K562 (cell line): Measurements from ENCODE around the gene SH2D3A. TPM values are rescaled to one million over a fixed set of nuclear protein-coding genes. Genes with fewer than 3 reads are reported as not detected.

Experiments used
- ATAC-seq: fragments of 200-7000 bp; cut with Tn5 transposase; 3 replicates; pipeline ENCODE4 v1.9.1; 2020; ENCODE audit warnings: moderate library complexity
- BruUV-seq: library from RNA; stranded (reverse); fragments of 400-500 nt; replicated peaks from 2 replicates; lab custom pipeline; 2021; lab: Mats Ljungman, UMichigan
- CTCF ChIA-PET: fragments of 300-600 bp; formaldehyde crosslinking; extraction: SDS; loops from one replicate; lab custom pipeline; 2021; ENCODE audit warnings: low intra/inter-chr PET ratio; lab: Yijun Ruan, JAX
- POLR2A ChIA-PET: fragments of 300-600, 350-650 bp; sonication (Branson Sonifier 250); formaldehyde crosslinking; extraction: SDS; loops from one replicate; lab custom pipeline; 2021; ENCODE audit warnings: antibody characterized with exemption, inconsistent platforms; lab: Yijun Ruan, JAX
- DNase-seq, 4 experiments: peaks; one replicate each; pipeline versions ENCODE4 v3.0.0 to v3.0.0-alpha.2; 2011 to 2018; ENCODE audit warnings: low spot score in 3 of 4, mixed read lengths in 3 of 4; ENCODE audit errors: extremely low read depth in 1 of 4
- FAIRE-seq: peaks from 2 replicates; lab custom pipeline; 2011; peaks lifted over from hg19 to GRCh38; lab: Jason Lieb, UNC
- H2AFZ ChIP-seq: 2 replicates; pipeline ENCODE4 v1.6.0; 2011; ENCODE audit warnings: low read depth, low read length, control low read depth, inconsistent platforms
- H3K27ac ChIP-seq: fragments of 200-600 bp; 3 replicates; pipeline ENCODE4 v1.8.0; 2011; ENCODE audit warnings: low read depth, mild to moderate bottlenecking, control low read depth, inconsistent platforms, low read length, moderate library complexity, mixed read lengths; ENCODE audit errors: extremely low read depth
- H3K27me3 ChIP-seq, 2 experiments: fragments of 300-600 bp in 1 of 2; 2 replicates in 1 of 2; 3 replicates in 1 of 2; pipeline versions ENCODE4 v1.6.0 to v1.8.0; 2011; ENCODE audit warnings: inconsistent platforms in 2 of 2, low read length in 2 of 2, mild to moderate bottlenecking in 1 of 2, mixed read lengths in 1 of 2, moderate library complexity in 1 of 2; ENCODE audit not compliant: control insufficient read depth in 2 of 2, insufficient read depth in 2 of 2
- H3K36me3 ChIP-seq: fragments of 300-600 bp; 3 replicates; pipeline ENCODE4 v1.8.0; 2011; ENCODE audit warnings: mild to moderate bottlenecking, low read length, inconsistent platforms; ENCODE audit not compliant: control insufficient read depth, insufficient read depth
- H3K4me1 ChIP-seq, 2 experiments: fragments of 200-600 bp in 1 of 2; replicated peaks in 1 of 2; 2 replicates in 1 of 2; 3 replicates in 1 of 2; pipeline versions ENCODE4 v1.5.1 to v1.8.0; 2011; ENCODE audit warnings: inconsistent platforms in 2 of 2, low read length in 2 of 2, mild to moderate bottlenecking in 1 of 2, mixed read lengths in 1 of 2, moderate library complexity in 1 of 2; ENCODE audit not compliant: control insufficient read depth in 2 of 2, insufficient read depth in 2 of 2
- H3K4me2 ChIP-seq: 2 replicates; pipeline ENCODE4 v1.6.1; 2011; ENCODE audit warnings: low read length, control low read depth, inconsistent platforms, mixed read lengths; ENCODE audit not compliant: insufficient read depth
- H3K4me3 ChIP-seq: fragments of 200-600 bp; sonication (generic), shearing (Covaris generic); 2 replicates; pipeline ENCODE4 v1.5.1; 2016; ENCODE audit warnings: control low read depth, inconsistent platforms
- H3K79me2 ChIP-seq: fragments of 200-600 bp; 3 replicates; pipeline ENCODE4 v1.8.0; 2011; ENCODE audit warnings: low read length, inconsistent platforms; ENCODE audit not compliant: control insufficient read depth, insufficient read depth
- H3K9ac ChIP-seq, 2 experiments: 2 replicates each; pipeline versions ENCODE4 v1.6.0 to v1.6.1; 2011; ENCODE audit warnings: low read depth in 2 of 2, low read length in 2 of 2, control low read depth in 1 of 2, inconsistent platforms in 1 of 2, mild to moderate bottlenecking in 1 of 2, mixed read lengths in 1 of 2; ENCODE audit not compliant: insufficient read depth in 1 of 2
- H3K9me1 ChIP-seq: one replicate; pipeline ENCODE4 v1.6.0; 2011; ENCODE audit warnings: inconsistent platforms, mild to moderate bottlenecking, low read length, moderate library complexity; ENCODE audit not compliant: control insufficient read depth, insufficient read depth
- H3K9me3 ChIP-seq: replicated peaks from 2 replicates; pipeline ENCODE4 v1.5.1; 2011; ENCODE audit warnings: low read depth, low read length, inconsistent platforms; ENCODE audit not compliant: control insufficient read depth, insufficient read depth
- H4K20me1 ChIP-seq: replicated peaks from 2 replicates; pipeline ENCODE4 v1.6.1; 2011; ENCODE audit warnings: low read length, inconsistent platforms, mixed read lengths; ENCODE audit not compliant: control insufficient read depth, insufficient read depth
- HDAC6 ChIP-seq: IDR thresholded peaks from 2 replicates; pipeline ENCODE4 v1.6.1; 2012; ENCODE audit warnings: low read depth, mild to moderate bottlenecking, control low read depth, inconsistent platforms, low read length, moderate library complexity
- HIVEP1 ChIP-seq: fragments of 250-450 bp; sonication (Bioruptor Pico); IDR thresholded peaks from 2 replicates; pipeline ENCODE4 v1.4.0; 2020; ENCODE audit warnings: mild to moderate bottlenecking
- MAFG ChIP-seq: fragments of 450-650 bp; conservative IDR thresholded peaks from 2 replicates; pipeline ENCODE4 v1.6.1; 2016; ENCODE audit warnings: missing genetic modification characterization, missing compliant biosample characterization
- MTA1 ChIP-seq: fragments of 450-650 bp; IDR thresholded peaks from 2 replicates; pipeline ENCODE4 v1.6.1; 2017; ENCODE audit warnings: borderline replicate concordance
- NBN ChIP-seq: fragments of 450-650 bp; IDR thresholded peaks from 2 replicates; pipeline ENCODE4 v1.6.1; 2016; ENCODE audit warnings: low read depth, mild to moderate bottlenecking
- NCOA1 ChIP-seq: fragments of 450-650 bp; IDR thresholded peaks from 2 replicates; pipeline ENCODE4 v1.6.1; 2016; ENCODE audit warnings: low read depth
- RHOXF2B ChIP-seq: fragments of 250-450 bp; sonication (Bioruptor Pico); conservative IDR thresholded peaks from 2 replicates; pipeline ENCODE4 v1.5.1; 2021
- SAFB2 ChIP-seq: fragments of 200-400 bp; formaldehyde crosslinking; IDR thresholded peaks from 2 replicates; pipeline ENCODE4 v1.6.1; 2018; ENCODE audit warnings: borderline replicate concordance, low read length, low read depth, moderate library complexity; ENCODE audit not compliant: severe bottlenecking
- TCF3 ChIP-seq: sonication (generic); formaldehyde crosslinking; IDR thresholded peaks from 2 replicates; pipeline ENCODE4 v1.4.0; 2020; ENCODE audit warnings: mild to moderate bottlenecking, missing genetic modification reagents
- ZNF253 ChIP-seq: fragments of 250-450 bp; sonication (Bioruptor Pico); conservative IDR thresholded peaks from 2 replicates; pipeline ENCODE4 v1.6.1; 2021; ENCODE audit warnings: mild to moderate bottlenecking
- WGBS: fragments of 100-300 bp; shearing (Covaris generic); methylation state at CpG from one replicate; pipeline ENCODE4 v1.1.6; 2016; ENCODE audit warnings: low coverage, mixed read lengths; ENCODE audit not compliant: insufficient coverage; ENCODE audit errors: missing lambda C conversion rate; 5-methylcytosine and 5-hydroxymethylcytosine counted together
- in situ Hi-C: fragments of 300-500 bp; cut with MboI; formaldehyde crosslinking; loops from 4 replicates; pipeline ENCODE4 v1.15.0; 2018; ENCODE audit warnings: inconsistent platforms, mixed read lengths
- intact Hi-C: fragments of 100-400 bp; cut with micrococcal nuclease; formaldehyde crosslinking; loops from 2 replicates; pipeline ENCODE4 v1.14.2; 2022
- polyA plus RNA-seq, 8 experiments: library from polyadenylated mRNA; depleted of rRNA in 4 of 8; stranded (reverse) in 5 of 8; unstranded in 3 of 8; fragments of >200 nt; fragmentation: Nextera tagmentation in 2 of 8; fragmentation: Illumina TruSeq in 1 of 8; extraction: Ambion mirVana in 2 of 8; extraction: Trizol in 1 of 8; gene quantifications; 2 replicates each; pipeline versions ENCODE4 v1.2.1 to v1.2.3, GENCODE V29; 2011 to 2014; ENCODE audit warnings: inconsistent platforms in 1 of 8, missing spikeins in 1 of 8
- total RNA-seq, 7 experiments: library from RNA; depleted of rRNA in 6 of 7; stranded (reverse); fragments of >200 nt in 6 of 7; fragmentation: Illumina TruSeq in 2 of 7; extraction: Trizol in 2 of 7; gene quantifications; 2 replicates each; pipeline versions ENCODE4 v1.2.1 to v1.2.3, GENCODE V29; 2011 to 2021; ENCODE audit warnings: low replicate concordance in 1 of 7
- TF ChIP-seq, protein P1 (sequence below): IDR thresholded peaks from 2 replicates; pipeline ENCODE4 v1.6.1; 2016; ENCODE audit warnings: missing genetic modification characterization, missing compliant biosample characterization
- TF ChIP-seq, protein P2 (sequence below): fragments of 450-650 bp; formaldehyde crosslinking; IDR thresholded peaks from 2 replicates; pipeline ENCODE4 v1.4.0; 2022; ENCODE audit warnings: missing genetic modification characterization
- TF ChIP-seq, protein P3 (sequence below), 3 experiments: IDR thresholded peaks in 2 of 3; conservative IDR thresholded peaks in 1 of 3; 2 replicates each; pipeline ENCODE4 v1.5.1; 2011 to 2012; ENCODE audit warnings: low read length in 3 of 3, mild to moderate bottlenecking in 3 of 3, control low read depth in 2 of 3, improper control_type of control experiment in 1 of 3, inconsistent platforms in 1 of 3, low read depth in 1 of 3, mixed read lengths in 1 of 3, moderate library complexity in 1 of 3; ENCODE audit not compliant: insufficient read depth in 2 of 3

SH2D3A gene
- total and polyA plus RNA-seq, 9 of the 15 experiments (the other 6 are each of a cell fraction or from before 2014, with no cell fraction given) = 0.75 to 26.3 (median 8.9) TPM

DNA sequence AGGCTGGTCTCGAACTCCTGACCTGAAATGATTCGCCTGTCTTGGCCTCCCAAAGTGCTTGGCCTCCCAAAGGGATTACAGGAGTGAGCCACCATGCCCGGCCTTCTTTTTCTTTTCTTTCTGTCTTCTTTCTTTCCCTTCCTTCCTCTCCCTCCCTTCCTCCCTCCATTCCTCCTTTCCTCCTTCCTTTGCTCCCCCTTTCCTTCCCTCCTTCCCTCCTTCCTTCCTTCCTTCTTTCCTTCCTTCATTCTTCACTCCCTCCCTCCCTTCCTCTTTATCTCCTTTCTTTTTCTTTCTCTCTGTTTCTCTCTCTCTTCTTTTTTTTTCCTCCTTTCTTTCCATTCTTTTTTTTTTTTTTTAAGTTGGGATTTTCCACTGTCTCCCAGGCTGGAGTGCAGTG lies 58.9 kb downstream of the SH2D3A start:
- BruUV-seq = no TSS peak
- WGBS = 6% methylated on average over 3 of the region's 3 CpGs

More for the DNA sequence above, 58.9 kb downstream of the SH2D3A start:
- no peaks in the 10 kb centered on the region for H3K9me3 ChIP-seq
- H2AFZ ChIP-seq = no peak overlapping the region
- no peak overlapping the region for H3K4me3 ChIP-seq
- H4K20me1 ChIP-seq = 0 out of 2 replicates have a peak, but pooled peaks cover 5% of the 10 kb centered on the region
- H3K79me2 ChIP-seq = no peaks in the 10 kb centered on the region
- ATAC-seq (no peak), DNase-seq (no peak), FAIRE-seq (no peak)
- intact Hi-C loops (no loop called here), in situ Hi-C loops (no loop called here)
- ChIA-PET POLR2A (no interaction called here), CTCF (no interaction called here)
- no peak overlapping the region for H3K27ac ChIP-seq
- H3K36me3 ChIP-seq = no peaks in the 10 kb centered on the region
- TF ChIP-seq RHOXF2B (no peak), NCOA1 (no peak), MTA1 (peak; percentile 53; the same call in 1 of the 2 replicates), SAFB2 (no peak), ZNF253 (CRISPR knock-in tag) (no peak), HIVEP1 (no peak), HDAC6 (no peak), MAFG (tag) (no peak), TCF3 (no peak), NBN (no peak)
- TF ChIP-seq, protein P1, sequence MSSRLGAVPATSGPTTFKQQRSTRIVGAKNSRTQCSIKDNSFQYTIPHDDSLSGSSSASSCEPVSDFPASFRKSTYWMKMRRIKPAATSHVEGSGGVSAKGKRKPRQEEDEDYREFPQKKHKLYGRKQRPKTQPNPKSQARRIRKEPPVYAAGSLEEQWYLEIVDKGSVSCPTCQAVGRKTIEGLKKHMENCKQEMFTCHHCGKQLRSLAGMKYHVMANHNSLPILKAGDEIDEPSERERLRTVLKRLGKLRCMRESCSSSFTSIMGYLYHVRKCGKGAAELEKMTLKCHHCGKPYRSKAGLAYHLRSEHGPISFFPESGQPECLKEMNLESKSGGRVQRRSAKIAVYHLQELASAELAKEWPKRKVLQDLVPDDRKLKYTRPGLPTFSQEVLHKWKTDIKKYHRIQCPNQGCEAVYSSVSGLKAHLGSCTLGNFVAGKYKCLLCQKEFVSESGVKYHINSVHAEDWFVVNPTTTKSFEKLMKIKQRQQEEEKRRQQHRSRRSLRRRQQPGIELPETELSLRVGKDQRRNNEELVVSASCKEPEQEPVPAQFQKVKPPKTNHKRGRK (tag) = peak; percentile 93
- TF ChIP-seq, protein P2, sequence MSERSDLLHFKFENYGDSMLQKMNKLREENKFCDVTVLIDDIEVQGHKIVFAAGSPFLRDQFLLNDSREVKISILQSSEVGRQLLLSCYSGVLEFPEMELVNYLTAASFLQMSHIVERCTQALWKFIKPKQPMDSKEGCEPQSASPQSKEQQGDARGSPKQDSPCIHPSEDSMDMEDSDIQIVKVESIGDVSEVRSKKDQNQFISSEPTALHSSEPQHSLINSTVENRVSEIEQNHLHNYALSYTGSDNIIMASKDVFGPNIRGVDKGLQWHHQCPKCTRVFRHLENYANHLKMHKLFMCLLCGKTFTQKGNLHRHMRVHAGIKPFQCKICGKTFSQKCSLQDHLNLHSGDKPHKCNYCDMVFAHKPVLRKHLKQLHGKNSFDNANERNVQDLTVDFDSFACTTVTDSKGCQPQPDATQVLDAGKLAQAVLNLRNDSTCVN = peak; percentile 13; the same call in 1 of the 2 replicates
- TF ChIP-seq, protein P3, sequence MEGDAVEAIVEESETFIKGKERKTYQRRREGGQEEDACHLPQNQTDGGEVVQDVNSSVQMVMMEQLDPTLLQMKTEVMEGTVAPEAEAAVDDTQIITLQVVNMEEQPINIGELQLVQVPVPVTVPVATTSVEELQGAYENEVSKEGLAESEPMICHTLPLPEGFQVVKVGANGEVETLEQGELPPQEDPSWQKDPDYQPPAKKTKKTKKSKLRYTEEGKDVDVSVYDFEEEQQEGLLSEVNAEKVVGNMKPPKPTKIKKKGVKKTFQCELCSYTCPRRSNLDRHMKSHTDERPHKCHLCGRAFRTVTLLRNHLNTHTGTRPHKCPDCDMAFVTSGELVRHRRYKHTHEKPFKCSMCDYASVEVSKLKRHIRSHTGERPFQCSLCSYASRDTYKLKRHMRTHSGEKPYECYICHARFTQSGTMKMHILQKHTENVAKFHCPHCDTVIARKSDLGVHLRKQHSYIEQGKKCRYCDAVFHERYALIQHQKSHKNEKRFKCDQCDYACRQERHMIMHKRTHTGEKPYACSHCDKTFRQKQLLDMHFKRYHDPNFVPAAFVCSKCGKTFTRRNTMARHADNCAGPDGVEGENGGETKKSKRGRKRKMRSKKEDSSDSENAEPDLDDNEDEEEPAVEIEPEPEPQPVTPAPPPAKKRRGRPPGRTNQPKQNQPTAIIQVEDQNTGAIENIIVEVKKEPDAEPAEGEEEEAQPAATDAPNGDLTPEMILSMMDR (IDR thresholded peaks at IDR 0.05 in 2 of 3, conservative IDR thresholded peaks at IDR 0.05 in 1 of 3; ENCODE audit: insufficient read depth in 2 of 3, low read depth in 1 of 3, low read length in 3 of 3) = no peak
- no peak overlapping the region for H3K9ac ChIP-seq
- peaks cover 9 to 40% of the 10 kb centered on the region in 2 experiments; a peak in 4 of 5 replicates for H3K27me3 ChIP-seq
- H3K9me1 ChIP-seq = no peaks in the 10 kb centered on the region
- peaks cover 0 to 23% of the 10 kb centered on the region in 2 experiments; a peak in 2 of 5 replicates for H3K4me1 ChIP-seq
- H3K4me2 ChIP-seq = no peak overlapping the region
